GM18519 (cell line): ENCODE measurements around the gene SLC27A1.
"Not testable (repeated sequence)": the region's sequence is repeated elsewhere in the genome, so short reads cannot be mapped to it uniquely, and the experiment has no call there.

Source experiments
- ATAC-seq: cut with Tn5 transposase; IDR thresholded peaks from one replicate; pipeline ENCODE4 v1.9.1; 2021; ENCODE audit warnings: mild to moderate bottlenecking, moderate library complexity; ENCODE audit not compliant: unreplicated experiment, low FRiP score

The SLC27A1 gene

DNA sequence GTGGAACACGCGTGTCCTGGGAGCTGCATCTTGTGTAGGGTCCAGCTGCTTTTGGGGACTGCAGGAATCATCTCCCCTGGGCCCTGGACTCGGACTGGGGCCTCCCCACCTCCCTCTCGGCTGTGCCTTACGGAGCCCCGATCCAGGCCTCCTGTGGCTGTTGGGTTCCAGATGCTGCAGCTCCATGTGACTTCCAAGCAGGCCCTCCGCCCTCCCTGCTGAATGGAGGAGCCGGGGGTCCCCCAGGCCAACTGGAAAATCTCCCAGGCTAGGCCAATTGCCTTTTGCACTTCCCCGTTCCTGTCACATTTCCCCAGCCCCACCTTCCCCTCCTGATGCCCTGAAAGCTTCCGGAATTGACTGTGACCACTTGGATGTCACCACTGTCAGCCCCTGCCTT lies 34.9 kb downstream of the SLC27A1 start:
- ATAC-seq = no peak

DNA sequence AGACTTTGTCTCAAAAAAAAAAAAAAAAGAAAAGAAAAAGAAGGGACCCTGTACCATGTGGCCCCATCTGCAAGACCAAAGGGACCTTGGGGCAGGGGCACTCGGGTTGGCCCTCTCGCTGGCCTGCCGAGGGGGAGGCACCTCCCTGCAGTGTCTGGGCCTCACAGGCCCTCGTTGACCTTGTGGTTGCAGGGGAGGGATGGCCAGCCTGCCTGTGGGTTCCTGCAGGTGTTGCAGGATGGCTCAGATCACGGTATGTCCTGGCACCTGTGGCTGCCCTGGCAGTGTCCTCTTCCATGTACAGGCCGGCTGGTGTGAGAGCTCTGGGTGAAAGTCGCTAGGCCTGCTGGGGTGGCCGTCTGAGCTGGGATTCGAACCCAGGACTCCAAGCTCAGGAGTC lies 36.4 kb downstream of the SLC27A1 start:
- ATAC-seq = no peak

DNA sequence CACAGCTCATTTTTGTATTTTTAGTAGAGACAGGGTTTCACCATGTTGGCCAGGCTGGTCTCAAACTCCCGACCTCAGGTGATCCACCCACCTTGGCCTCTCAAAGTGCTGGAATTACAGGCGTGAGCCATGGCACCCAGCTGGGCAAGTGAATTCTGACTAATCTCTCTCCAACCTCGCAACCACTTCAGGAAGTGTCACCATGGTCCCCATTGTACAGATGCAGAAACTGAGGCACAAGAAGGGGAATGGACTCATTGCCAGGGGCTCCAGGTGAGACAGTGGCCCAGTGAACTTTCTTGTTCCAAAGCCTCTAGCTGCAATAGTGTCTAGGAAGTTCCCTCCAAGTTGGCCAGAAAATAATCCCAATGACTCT lies 38.2 kb downstream of the SLC27A1 start:
- not testable (repeated sequence) for ATAC-seq

DNA sequence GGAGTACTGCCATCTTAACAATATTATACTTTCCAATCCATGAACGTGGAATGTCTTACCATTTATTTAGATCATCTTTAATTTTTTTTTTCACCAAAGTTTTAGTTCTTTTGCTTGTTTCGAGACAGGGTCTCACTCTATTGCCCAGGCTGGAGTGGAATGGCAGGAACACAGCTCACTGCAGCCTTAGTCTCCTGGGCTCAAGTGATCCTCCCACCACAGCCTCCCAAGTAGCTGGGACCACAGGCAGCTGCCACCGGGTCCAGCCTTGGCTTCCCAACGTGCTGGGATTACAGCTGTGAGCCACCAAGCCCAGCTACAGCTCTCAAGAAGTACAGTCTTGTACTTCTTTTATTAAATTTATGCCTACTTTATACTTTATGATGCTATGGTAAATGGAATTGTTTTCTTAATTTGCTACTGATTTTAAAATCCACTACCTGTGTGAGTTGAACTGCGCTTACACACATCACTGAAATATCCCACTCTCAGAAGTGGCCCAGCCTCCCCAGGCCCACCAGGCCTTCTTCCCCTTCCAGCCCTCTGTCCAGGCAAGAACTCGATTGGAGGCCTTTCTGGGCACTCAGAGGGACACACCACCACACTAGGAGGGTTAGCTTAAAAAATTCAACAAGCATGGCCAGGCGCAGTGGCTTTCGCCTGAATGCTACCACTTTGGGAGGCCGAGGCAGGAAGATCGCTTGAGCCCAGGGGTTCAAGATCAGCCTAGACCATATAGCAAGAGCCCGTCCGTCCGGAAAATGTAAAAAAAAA lies 40.1 kb downstream of the SLC27A1 start:
- no peak for ATAC-seq

DNA sequence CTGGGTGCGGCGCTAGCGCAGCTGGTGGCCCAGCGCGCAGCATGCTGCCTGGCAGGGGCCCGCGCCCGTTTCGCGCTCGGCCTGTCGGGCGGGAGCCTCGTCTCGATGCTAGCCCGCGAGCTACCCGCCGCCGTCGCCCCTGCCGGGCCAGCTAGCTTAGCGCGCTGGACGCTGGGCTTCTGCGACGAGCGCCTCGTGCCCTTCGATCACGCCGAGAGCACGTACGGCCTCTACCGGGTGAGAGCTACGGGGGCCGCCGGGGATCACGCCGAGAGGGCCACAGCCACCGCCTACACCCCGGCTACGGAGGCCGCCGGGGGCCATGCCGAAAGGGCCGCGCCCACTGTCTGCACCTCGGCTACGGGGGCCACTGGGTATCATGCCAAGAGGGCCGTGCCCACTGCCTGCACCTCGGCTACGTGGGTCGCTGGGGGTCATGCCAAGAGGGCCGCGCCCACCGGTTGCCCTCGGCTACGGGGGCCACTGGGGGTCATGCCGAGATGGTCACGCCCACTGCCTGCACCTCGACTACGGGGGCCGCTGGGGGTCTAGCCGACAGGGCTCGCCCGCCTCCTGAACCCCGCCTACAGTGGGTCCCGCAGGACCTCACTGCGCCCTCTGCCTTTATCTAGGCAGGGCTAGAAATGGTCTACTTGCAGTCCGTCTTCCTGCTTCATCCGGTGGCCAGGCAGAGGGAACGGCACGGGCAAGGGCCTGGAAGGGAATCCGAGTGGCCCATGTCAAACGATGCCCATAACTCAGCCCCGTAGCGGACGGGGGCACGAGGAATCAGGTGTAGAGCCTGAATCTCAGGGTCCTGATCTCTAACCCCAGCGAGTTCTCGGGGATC lies 41.6 kb downstream of the SLC27A1 start:
- peak; percentile 46 for ATAC-seq

DNA sequence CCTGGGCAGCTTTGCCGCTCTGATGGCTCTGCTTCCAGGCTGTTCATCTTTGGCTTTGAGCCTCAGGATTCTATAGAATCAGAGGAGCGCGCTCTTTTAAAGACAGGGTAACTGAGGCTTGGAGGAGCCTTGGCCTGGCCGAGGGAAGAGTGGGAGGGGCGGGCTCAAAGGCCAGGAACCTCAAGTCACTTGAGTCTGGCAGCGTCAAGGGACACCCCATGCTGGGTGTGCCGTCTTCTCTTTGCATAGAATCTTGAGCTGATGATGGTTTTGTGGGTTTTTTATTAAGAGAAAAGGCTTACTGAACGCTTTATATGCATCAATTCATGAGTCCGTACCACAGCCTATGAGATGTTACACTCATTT lies 42.2 kb downstream of the SLC27A1 start:
- no peak for ATAC-seq

DNA sequence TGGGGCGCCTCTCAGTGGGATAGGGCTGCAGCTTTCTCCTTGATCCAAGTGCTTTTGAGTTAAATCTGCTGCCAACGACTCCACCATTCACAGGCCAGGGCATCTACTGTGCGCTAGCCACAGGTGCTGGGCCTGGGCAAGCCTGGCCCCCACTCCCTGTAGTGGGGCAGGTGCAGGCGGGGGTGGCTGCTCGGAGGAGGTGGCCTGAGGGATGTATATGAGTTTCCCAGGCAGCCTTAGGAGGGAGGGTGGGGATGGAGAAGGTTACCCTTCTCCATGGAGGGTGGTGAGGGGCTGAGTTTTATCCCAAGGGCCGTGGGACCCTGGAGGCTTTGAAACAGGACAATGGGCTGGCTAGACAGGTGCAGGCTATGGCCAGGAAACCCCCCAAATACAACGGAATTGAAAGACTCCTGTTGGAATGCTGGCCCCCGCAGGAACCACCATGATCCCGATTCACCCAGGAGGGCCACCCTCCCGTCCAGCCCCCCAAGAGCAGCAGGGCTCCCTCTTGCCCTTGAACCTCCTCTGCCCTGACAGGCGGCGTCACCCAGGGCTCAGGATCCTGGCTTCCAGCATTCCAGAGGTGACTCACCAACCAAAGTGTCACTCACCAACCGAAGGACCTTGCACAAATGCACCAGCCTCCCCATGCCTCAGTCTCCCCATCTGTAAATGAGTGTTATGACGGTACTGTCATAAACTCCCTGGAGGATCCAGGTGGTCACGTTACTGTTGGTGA lies 45.3 kb downstream of the SLC27A1 start:
- ATAC-seq = no peak

DNA sequence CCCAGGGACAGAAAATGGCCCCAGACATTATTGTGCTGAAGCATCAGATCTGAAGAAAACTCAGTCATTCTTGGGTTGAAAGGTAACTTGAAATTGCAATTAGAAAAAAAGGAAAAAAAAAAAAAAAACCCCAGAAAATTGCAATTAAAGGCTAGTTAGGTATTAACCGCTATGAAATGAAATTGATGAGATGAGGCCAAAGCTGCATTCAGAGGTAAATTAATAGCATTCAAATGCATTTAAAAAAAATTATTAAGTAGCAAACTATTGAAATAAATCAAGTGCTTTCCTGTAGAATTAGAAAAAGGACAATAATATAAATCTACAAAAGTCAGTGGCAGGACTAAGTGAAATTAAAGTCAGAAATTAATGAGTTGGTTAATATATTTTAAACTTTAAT lies 47.6 kb downstream of the SLC27A1 start:
- no peak for ATAC-seq

DNA sequence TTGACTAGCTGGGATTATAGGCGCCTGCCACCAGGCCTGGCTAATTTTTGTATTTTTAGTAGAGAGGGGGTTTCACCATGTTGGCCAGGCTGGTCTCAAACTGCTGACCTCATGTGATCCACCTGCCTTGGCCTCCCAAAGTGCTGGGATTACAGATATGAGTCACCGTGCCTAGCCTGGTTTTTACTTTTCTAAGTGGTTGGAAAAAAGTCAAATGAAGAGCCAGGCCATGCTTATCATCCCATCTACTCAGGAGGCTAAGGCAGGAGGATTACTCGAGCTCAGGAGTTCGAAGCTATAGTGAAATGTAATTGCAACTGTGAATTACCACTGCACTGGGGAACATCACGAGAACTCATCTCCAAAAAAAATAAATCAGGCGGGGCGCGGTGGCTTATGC lies 48.3 kb downstream of the SLC27A1 start:
- ATAC-seq = not testable (repeated sequence)

DNA sequence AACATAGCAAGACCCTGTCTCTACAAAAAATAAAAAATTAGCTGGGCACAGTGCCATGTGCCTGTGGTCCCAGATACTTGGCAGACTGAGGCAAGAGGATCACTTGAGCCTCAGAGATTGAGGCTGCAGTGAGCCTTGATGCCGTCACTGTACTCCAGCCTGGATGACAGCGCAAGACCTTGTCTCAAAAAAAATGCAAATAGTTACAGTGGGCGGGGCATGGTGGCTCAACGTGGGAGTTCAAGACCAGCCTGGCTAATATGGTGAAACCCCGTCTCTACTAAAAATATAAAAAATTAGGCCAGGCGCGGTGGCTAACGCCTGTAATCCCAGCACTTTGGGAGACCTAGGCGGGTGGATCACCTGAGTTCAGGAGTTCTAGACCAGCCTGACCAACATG lies 49.6 kb downstream of the SLC27A1 start:
- no peak for ATAC-seq

DNA sequence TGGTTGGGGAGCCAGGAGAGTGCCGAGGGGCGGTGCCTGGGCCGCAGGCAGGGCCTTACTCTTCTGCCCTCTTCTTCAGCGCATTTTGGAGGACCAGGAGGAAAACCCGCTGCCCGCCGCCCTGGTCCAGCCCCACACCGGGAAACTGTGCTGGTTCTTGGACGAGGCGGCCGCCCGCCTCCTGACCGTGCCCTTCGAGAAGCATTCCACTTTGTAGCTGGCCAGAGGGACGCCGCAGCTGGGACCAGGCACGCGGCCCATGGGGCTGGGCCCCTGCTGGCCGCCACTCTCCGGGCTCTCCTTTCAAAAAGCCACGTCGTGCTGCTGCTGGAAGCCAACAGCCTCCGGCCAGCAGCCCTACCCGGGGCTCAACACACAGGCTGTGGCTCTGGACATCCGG lies 50.5 kb downstream of the SLC27A1 start:
- no peak for ATAC-seq

DNA sequence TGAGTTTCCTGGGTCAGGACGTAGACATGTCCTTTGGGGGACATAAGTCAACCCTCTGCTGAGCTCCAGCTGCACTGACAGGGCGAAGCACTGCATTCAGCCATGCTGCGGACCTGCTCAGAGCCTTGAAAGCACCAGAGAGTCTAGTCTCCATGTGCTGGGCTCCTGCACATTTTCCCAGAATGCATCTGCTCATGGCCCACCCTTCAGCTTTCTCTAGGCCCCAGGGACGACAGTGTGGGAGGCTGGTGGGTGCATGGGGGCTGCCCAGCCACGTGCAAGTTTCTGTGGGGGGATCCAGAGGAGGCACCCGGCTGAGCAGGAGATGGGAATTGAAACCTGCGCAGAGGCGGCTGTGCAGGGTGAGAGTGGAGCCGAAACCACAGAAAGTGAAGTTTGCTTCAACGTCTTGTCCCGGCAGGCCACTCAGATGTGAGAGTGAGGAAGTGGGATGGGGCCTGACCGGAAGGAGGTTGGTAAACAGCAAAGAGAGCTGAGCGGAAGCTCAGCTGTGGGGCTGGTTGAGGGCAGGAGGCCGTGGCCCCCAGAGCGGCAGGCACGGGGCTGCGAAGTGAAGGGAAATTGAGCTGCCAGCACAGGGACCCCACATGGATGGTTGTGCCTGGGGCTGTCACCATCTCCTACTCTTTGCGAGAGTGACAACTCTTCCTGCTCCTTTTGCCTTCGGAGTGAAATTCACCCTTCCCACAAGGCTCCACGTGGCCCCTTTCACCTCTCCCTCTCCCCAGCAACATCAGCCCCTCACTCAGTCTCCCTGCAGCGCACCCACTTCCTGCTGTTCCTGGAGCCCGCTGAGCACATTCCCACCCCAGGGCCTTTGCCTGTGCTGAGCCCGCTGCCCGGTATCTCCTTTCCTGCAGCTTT lies 52.9 kb downstream of the SLC27A1 start:
- ATAC-seq = peak; percentile 66

DNA sequence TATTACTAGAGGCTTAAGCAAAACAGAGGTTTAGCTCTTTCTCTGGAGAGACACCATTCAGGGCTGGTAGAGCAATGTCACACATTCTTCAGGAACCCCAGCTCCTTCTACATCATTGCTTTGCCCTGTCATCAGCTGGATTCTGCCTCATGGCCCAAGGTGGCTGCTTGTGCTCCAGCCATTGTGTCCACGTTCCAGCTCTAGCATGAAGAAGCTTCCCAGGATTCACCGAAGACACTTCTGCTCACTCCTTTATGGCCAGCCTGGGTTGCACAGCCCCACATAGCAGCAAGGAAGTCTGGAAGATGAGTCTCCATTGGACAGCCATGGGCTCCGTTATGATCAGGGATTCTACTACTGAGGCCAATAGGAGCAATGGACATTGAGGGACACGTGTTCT lies 54.3 kb downstream of the SLC27A1 start:
- ATAC-seq = no peak

DNA sequence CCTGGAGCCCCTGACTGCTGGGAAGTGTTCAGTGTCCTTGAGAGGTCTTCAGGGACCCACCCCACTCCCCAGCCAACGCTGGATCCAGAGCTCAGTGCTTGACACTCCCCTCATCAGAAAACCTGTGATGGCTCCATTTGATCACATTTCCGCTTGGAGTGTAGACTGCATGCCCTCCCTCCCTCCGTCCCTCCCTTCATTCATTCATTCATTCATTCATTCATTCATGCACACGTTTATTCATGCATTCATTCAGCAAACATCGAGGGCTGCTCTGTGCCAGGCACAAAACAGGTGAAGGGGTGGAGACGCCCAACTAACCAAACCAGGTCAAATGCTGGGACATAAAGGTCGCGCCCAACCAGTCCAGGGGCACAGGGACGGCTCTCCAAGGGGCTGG lies 54.8 kb downstream of the SLC27A1 start:
- ATAC-seq = no peak

DNA sequence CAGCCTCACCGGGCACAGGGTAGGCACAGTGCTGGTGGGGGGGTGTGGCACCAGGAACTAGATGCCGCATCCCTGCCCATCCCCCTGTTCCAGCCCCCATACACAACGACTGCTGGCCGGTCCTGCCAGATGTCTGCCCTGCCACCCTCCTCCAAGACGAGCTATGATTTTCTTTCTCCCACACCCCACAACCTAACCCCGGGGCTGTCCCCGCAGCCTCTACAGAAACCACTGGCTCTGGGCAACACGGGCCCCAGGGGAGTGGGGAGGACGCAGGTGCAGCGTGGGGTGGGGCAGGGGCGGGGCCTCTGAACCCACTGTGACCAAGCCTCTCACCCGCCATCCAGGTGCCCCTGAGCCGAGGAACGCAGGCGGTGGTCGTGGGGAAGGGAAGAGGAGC lies 56.6 kb downstream of the SLC27A1 start:
- no peak for ATAC-seq

DNA sequence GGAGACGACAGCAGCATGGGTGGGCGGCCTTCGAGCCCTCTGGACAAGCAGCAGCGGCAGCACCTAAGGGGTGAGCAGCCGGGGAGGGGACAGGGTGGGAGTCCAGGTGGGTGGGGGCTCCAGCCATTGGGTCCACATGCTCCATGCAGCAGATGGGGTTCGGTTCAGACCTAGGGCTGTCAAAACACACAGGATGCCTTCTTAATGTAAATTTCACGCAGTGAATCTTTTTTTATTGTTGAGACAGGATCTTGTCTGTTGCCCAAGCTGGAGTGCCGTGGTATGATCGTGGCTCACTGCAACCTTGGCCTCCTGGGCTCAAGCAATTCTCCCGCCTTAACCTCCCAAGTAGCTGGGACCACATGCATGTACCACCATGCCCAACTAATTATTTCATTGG lies 57.0 kb downstream of the SLC27A1 start:
- no peak for ATAC-seq

DNA sequence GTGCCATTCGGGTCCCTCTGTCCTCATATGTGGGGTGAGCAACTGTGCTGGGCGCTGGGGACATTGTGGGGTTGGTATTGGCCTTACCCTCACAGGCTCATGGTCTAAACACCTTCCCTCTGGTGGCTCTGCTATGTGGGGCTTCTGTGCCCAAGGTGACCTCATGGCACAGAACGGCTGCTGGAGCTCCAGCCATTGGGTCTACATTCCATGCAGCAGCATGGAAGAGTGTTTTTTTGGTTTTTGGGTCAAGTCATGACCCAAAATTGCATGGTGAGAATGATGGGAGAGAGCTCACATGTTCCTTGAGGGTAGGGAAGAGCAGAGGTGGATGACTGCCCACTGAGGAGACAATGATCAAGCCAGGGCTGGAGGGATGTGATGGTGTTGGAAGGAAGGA lies 58.3 kb downstream of the SLC27A1 start:
- no peak for ATAC-seq

DNA sequence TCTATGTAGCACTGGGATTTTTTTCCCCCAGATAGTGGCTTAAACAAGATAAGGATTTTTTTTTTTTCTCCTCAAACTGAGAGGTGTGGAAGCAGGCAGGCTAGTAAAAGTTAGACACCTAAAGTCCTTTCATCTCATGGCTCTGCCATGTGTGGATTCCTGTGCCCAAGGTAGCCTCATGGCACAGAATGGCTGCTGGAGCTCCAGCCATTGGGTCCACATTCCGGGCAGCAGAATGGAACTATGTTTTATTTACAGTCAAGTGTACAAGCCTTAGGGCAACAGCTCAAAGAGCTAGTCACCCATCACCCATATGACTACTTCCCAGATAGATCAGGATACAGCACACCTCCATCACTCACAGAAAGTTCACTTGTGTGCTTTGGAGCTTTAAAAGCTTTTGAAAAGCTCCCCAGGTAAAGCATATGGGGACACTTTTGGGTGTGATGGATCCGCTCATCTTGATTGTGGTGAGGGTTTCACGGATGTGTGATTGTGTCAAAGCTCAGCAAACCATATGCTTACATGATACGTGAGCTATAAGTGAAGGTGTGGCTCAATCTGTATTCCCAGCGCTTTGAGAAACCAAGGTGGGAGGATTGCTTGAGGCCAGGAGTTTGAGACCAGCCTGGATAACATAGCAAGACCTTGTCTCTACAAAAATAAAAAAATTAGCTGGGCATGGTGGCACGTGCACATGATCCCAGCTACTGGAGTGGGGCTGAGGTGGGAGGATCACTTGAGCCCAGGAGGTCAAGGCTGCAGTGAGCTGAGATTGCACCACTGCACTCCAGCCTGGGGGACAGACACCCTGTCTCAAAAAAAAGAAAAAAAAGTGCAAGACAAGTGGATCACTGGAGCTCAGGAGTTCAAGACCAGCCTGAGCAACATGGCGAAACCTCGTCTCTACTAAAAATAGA lies 59.2 kb downstream of the SLC27A1 start:
- ATAC-seq = no peak

DNA sequence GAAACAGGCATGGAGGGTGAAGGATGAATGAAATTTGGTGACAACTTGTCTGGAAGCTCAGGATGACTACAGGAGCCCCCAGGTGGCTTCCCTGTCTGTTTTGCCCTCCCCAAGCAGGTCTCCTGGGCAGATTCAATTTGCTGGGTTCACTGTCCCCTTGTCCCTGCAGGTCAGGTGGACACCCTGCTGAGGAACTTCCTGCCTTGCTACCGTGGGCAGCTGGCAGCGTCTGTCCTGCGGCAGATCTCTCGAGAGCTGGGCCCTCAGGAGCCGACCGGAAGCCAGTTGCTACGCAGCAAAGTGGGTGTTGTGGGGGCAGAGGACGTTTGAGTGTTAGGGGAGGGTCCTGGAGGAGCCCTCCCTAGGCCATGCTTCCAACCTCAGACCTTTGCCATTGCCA lies 60.3 kb downstream of the SLC27A1 start:
- ATAC-seq = no peak
